HepG2 (cell line): ENCODE results near the gene ROPN1B. TPM values are rescaled to one million over a fixed set of nuclear protein-coding genes. Genes with fewer than 3 reads are reported as not detected.

ENCODE experiments used
- ARID3A ChIP-seq: IDR thresholded peaks from 2 replicates; pipeline ENCODE4 v1.6.1; 2012; ENCODE audit warnings: low read depth, low read length, improper control_type of control experiment
- FOXP1 ChIP-seq, 2 experiments: fragments of 450-650 bp in 1 of 2; IDR thresholded peaks; 2 replicates each; pipeline ENCODE4 v1.6.1; 2017 to 2018; ENCODE audit warnings: antibody characterized with exemption in 1 of 2
- HHEX ChIP-seq: IDR thresholded peaks from 2 replicates; pipeline ENCODE4 v1.6.1; 2016; ENCODE audit warnings: control low read depth
- HNF1A ChIP-seq, 2 experiments: sonication (generic) in 1 of 2; formaldehyde crosslinking in 1 of 2; IDR thresholded peaks; 2 replicates each; pipeline versions ENCODE4 v1.4.0 to v1.6.1; 2016 to 2020; ENCODE audit warnings: borderline replicate concordance in 1 of 2, low read depth in 1 of 2, mild to moderate bottlenecking in 1 of 2, missing genetic modification reagents in 1 of 2
- HNF4A ChIP-seq: sonication (generic); formaldehyde crosslinking; IDR thresholded peaks from 2 replicates; pipeline ENCODE4 v1.4.0; 2020; ENCODE audit warnings: missing genetic modification reagents
- HNRNPLL ChIP-seq: fragments of 200-400 bp; formaldehyde crosslinking; IDR thresholded peaks from 2 replicates; pipeline ENCODE4 v1.6.1; 2017; ENCODE audit warnings: mild to moderate bottlenecking, low read depth, low read length; ENCODE audit not compliant: poor library complexity, severe bottlenecking
- KLF16 ChIP-seq, 2 experiments: sonication (generic) in 1 of 2; formaldehyde crosslinking in 1 of 2; IDR thresholded peaks; 2 replicates each; pipeline versions ENCODE4 v1.6.1 to v1.8.0; 2016 to 2023; ENCODE audit warnings: missing genetic modification reagents in 2 of 2, missing compliant biosample characterization in 1 of 2
- MIER3 ChIP-seq: IDR thresholded peaks from 2 replicates; pipeline ENCODE4 v1.6.1; 2016; ENCODE audit warnings: missing compliant biosample characterization, borderline replicate concordance
- NAIF1 ChIP-seq: sonication (generic); formaldehyde crosslinking; IDR thresholded peaks from 2 replicates; pipeline ENCODE4 v1.5.0; 2020; ENCODE audit warnings: mild to moderate bottlenecking, missing genetic modification reagents, borderline replicate concordance
- PATZ1 ChIP-seq: sonication (generic); formaldehyde crosslinking; IDR thresholded peaks from 2 replicates; pipeline ENCODE4 v1.4.0; 2020; ENCODE audit warnings: missing genetic modification reagents
- SAP130 ChIP-seq: IDR thresholded peaks from 2 replicates; pipeline ENCODE4 v1.6.1; 2016; ENCODE audit warnings: low read depth
- TBX3 ChIP-seq: fragments of 450-650 bp; IDR thresholded peaks from 2 replicates; pipeline ENCODE4 v1.6.1; 2017; ENCODE audit warnings: antibody characterized with exemption, mild to moderate bottlenecking, inconsistent platforms, borderline replicate concordance
- ZNF746 ChIP-seq: sonication (generic); formaldehyde crosslinking; IDR thresholded peaks from 2 replicates; pipeline ENCODE4 v1.8.0; 2022; ENCODE audit warnings: mild to moderate bottlenecking, missing genetic modification reagents
- ZNF770 ChIP-seq: sonication (generic); formaldehyde crosslinking; IDR thresholded peaks from 2 replicates; pipeline ENCODE4 v1.5.0; 2020; ENCODE audit warnings: mild to moderate bottlenecking, missing genetic modification reagents
- polyA plus RNA-seq, 8 experiments: library from polyadenylated mRNA; depleted of rRNA in 3 of 8; stranded (reverse) in 7 of 8; unstranded in 1 of 8; fragments of >200 nt; fragmentation: Illumina TruSeq in 4 of 8; extraction: Trizol in 4 of 8; gene quantifications; 2 replicates each; pipeline versions ENCODE4 v1.2.1 to v1.2.3, GENCODE V29; 2011 to 2016; ENCODE audit warnings: low read depth in 4 of 8, missing spikeins in 1 of 8, mixed read lengths in 1 of 8; ENCODE audit not compliant: insufficient read depth in 1 of 8
- total RNA-seq, 5 experiments: library from RNA; depleted of rRNA; stranded (reverse); fragments of >200 nt; fragmentation: Illumina TruSeq; extraction: Trizol; gene quantifications; 2 replicates each; pipeline ENCODE4 v1.2.3, GENCODE V29; 2016; ENCODE audit warnings: low read depth in 1 of 5

ROPN1B gene
- total and polyA plus RNA-seq, 2 of the 13 experiments (the other 11 are each of a cell fraction or from before 2014, with no cell fraction given) = not detected

DNA sequence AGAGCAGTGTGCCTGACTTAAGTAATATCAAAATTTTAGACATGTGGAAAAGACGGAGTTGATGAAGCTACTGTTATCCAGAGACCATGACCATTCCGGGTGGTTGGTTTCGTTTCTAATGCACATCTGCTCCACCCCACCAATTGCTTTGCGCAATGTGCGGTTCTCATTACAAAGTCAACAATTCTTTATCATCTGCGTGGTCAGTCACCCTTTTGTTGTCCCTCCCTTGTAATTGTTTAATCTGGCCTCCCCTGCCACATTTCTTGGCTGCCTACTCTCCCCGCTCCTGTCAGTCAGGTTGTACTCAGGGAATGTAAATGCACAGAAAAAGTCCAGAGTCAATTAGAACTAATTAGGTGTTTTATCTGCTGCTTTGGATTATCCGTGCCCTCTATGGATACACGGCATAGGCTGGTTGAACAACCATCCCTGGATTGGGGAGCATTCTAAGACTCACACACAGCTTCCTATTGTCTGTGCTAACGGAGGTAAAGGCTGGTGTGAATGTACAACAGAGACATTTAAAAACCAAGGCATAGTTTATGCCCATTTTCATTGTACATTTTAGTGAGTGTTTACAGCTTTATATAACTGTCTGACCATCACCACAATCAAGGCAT is 33.6 kb upstream of the ROPN1B start (continued):
- TF ChIP-seq HNF4A (CRISPR knock-in tag) (peak; percentile 34; the same call in 1 of the 2 replicates), NAIF1 (CRISPR knock-in tag) (peak; percentile 62; the same call in 1 of the 2 replicates), MIER3 (CRISPR knock-in tag) (peak; percentile 37; the same call in 1 of the 2 replicates), ZNF770 (CRISPR knock-in tag) (0 out of 2 replicates have a peak, but pooled peaks have one; percentile 6), HNRNPLL (peak; percentile 69), ZNF746 (CRISPR knock-in tag) (peak; percentile 82), ARID3A (peak; percentile 44; the same call in 1 of the 2 replicates), FOXP1 (IDR thresholded peaks at IDR 0.05) (peak; percentile 48; the same call in 1 of the 2 replicates), FOXP1 (CRISPR knock-in tag; IDR thresholded peaks at IDR 0.05) (peak; percentile 80), HHEX (peak; percentile 47; the same call in 1 of the 2 replicates), TBX3 (peak; percentile 82; the same call in 1 of the 2 replicates), KLF16 (CRISPR knock-in tag; IDR thresholded peaks at IDR 0.05) (0 out of 4 replicates have a peak, but pooled peaks of 1 of the 2 experiments have one; percentile 54), PATZ1 (CRISPR knock-in tag) (peak; percentile 65), SAP130 (peak; percentile 71), HNF1A (IDR thresholded peaks at IDR 0.05; ENCODE audit: low read depth) (0 out of 2 replicates have a peak, but pooled peaks have one; percentile 20), HNF1A (CRISPR knock-in tag; IDR thresholded peaks at IDR 0.05; ENCODE audit: borderline replicate concordance) (peak; percentile 46; the same call in 1 of the 2 replicates)
